Left lung (tissue), 10 donors: ENCODE measurements around the gene FMN1. TPM values are rescaled to one million over a fixed set of nuclear protein-coding genes. Genes with fewer than 3 reads are reported as not detected.

Experiments used
- ATAC-seq: fragments of 200-7000 bp; cut with Tn5 transposase; one replicate; pipeline ENCODE4 v1.9.1; 2020; ENCODE audit warnings: moderate library complexity
- DNase-seq, 4 donors: peaks; one replicate each; pipeline ENCODE4 v3.0.0-alpha.2; 2013 to 2020
- H3K27ac ChIP-seq, 2 donors: fragments of 200-600 bp; sonication (generic) in 1 of 2; one replicate each; pipeline versions ENCODE4 v1.5.0 to v1.8.0; 2020 to 2021
- H3K27me3 ChIP-seq, 2 donors: fragments of 200-600 bp; sonication (generic) in 1 of 2; one replicate each; pipeline versions ENCODE4 v1.5.0 to v1.8.0; 2020 to 2021
- H3K36me3 ChIP-seq, 2 donors: fragments of 200-600 bp; sonication (generic) in 1 of 2; one replicate each; pipeline versions ENCODE4 v1.5.0 to v1.8.0; 2020 to 2021
- H3K4me1 ChIP-seq, 2 donors: fragments of 200-600 bp; one replicate each; pipeline ENCODE4 v1.8.0; 2021
- H3K4me3 ChIP-seq, 2 donors: fragments of 200-600 bp; sonication (generic) in 1 of 2; one replicate each; pipeline versions ENCODE4 v1.5.0 to v1.8.0; 2020 to 2021; ENCODE audit warnings: mild to moderate bottlenecking in 1 of 2
- H3K9me3 ChIP-seq, 2 donors: fragments of 200-600 bp; sonication (generic) in 1 of 2; one replicate each; pipeline versions ENCODE4 v1.5.0 to v1.8.0; 2020 to 2021
- CTCF ChIP-seq, 2 donors: fragments of 200-600 bp; sonication (generic) in 1 of 2; IDR thresholded peaks; one replicate each; pipeline versions ENCODE4 v1.5.0 to v1.8.0; 2021; ENCODE audit warnings: antibody characterized with exemption in 2 of 2
- intact Hi-C, 2 donors: fragments of 100-400 bp; cut with DNase I; formaldehyde crosslinking; loops; one replicate each; pipeline versions ENCODE4 v1.11.2 to v1.14.2; 2022
- polyA plus RNA-seq, 6 donors: library from polyadenylated mRNA; unstranded; fragments of 120-200 nt; gene quantifications; one replicate each; pipeline ENCODE4 v1.2.1, GENCODE V29; 2013; ENCODE audit not compliant: insufficient read length in 6 of 6
- total RNA-seq, 2 donors: library from RNA; stranded (reverse); fragmentation: NEBNext Ultra II Directional; extraction: Animal tissue kit (Norgen Biotek cat#: 25700); gene quantifications; one replicate each; pipeline ENCODE4 v1.2.1, GENCODE V29; 2021
- donor health status: DM: no; HTN: yes; CAD: no.
- donor health status: DM: no; HTN: no; CAD: no.

The FMN1 gene
- total and polyA plus RNA-seq, 8 donors: 4.6 to 45.2 (median 8.4) TPM

- Histone ChIP-seq H3K36me3 (no peaks in the 10 kb centered on the region), H3K27ac (no peak overlapping the region), H3K4me1 (no peaks in the 10 kb centered on the region), H3K9me3 (no peaks in the 10 kb centered on the region), H3K27me3 (no peaks in the 10 kb centered on the region), H3K4me3 (no peak overlapping the region)
- DNase-seq (no peak), ATAC-seq (no peak)
- intact Hi-C loops: no loop called here
- TF ChIP-seq CTCF (IDR thresholded peaks at IDR 0.05): no peak
Observed at GRCh38 chr15:33182278-33182905, 12.1 kb downstream of the FMN1 start.

- Histone ChIP-seq H3K27ac (no peak overlapping the region), H3K4me1 (no peaks in the 10 kb centered on the region), H3K4me3 (no peak overlapping the region), H3K27me3 (no peaks in the 10 kb centered on the region), H3K9me3 (no peaks in the 10 kb centered on the region), H3K36me3 (no peaks in the 10 kb centered on the region)
- intact Hi-C loops: no loop called here
- no peak for TF ChIP-seq CTCF (IDR thresholded peaks at IDR 0.05)
- ATAC-seq (no peak), DNase-seq (no peak)
Observed at GRCh38 chr15:33179874-33180273, 14.6 kb downstream of the FMN1 start.

DNA sequence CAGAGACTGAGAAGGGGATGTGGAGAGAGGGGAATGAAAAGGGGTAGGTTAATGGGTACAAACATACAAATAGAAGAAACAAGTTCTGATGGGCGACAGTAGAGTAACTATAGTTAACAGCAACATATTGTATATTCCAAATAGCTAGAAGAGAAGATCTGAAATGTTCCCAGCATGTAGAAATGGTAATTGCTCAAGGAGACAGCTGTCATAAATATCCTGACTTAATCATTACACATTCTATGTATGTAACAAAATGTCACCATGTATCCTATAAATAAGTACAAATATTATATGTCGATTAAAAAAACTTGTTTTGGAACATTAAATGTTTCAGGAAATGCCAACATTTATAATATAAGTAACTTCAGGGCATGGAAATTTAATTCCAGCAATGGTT, 23.3 kb downstream of the FMN1 start:
- DNase-seq (no peak), ATAC-seq (no peak)
- H3K9me3 ChIP-seq: no peaks in the 10 kb centered on the region
- H3K4me3 ChIP-seq: no peak overlapping the region
- TF ChIP-seq CTCF (IDR thresholded peaks at IDR 0.05): no peak
- H3K4me1 ChIP-seq: no peaks in the 10 kb centered on the region
- H3K36me3 ChIP-seq: no peaks in the 10 kb centered on the region
- H3K27ac ChIP-seq: no peak overlapping the region
- H3K27me3 ChIP-seq: no peaks in the 10 kb centered on the region
- intact Hi-C loops: no loop called here

GRCh38 chr15:33169625-33170024, 24.9 kb downstream of the FMN1 start:
- intact Hi-C loops: no loop called here

GRCh38 chr15:33168444-33168843, 26.1 kb downstream of the FMN1 start:
- no peaks in the 10 kb centered on the region for H3K9me3 ChIP-seq
- no peak for TF ChIP-seq CTCF (IDR thresholded peaks at IDR 0.05)
- H3K27ac ChIP-seq: no peak overlapping the region
- no peaks in the 10 kb centered on the region for H3K27me3 ChIP-seq
- no peak for ATAC-seq
- H3K36me3 ChIP-seq: no peaks in the 10 kb centered on the region
- H3K4me3 ChIP-seq: no peak overlapping the region
- intact Hi-C loops: no loop called here
- no peak for DNase-seq
- no peaks in the 10 kb centered on the region for H3K4me1 ChIP-seq

More at GRCh38 chr15:33169625-33170024, 24.9 kb downstream of the FMN1 start:
- H3K9me3 ChIP-seq: no peaks in the 10 kb centered on the region
- DNase-seq (no peak), ATAC-seq (no peak)
- TF ChIP-seq CTCF (IDR thresholded peaks at IDR 0.05): no peak
- H3K27me3 ChIP-seq: no peaks in the 10 kb centered on the region
- H3K4me1 ChIP-seq: no peaks in the 10 kb centered on the region
- no peaks in the 10 kb centered on the region for H3K36me3 ChIP-seq
- H3K4me3 ChIP-seq: no peak overlapping the region
- H3K27ac ChIP-seq: no peak overlapping the region
